ENCODE measurements around the gene HPCAL4.

The HPCAL4 gene

GRCh38 chr1:39700348-39700747 is 9.1 kb upstream of the HPCAL4 start:
- no peak for DNase-seq

DNA sequence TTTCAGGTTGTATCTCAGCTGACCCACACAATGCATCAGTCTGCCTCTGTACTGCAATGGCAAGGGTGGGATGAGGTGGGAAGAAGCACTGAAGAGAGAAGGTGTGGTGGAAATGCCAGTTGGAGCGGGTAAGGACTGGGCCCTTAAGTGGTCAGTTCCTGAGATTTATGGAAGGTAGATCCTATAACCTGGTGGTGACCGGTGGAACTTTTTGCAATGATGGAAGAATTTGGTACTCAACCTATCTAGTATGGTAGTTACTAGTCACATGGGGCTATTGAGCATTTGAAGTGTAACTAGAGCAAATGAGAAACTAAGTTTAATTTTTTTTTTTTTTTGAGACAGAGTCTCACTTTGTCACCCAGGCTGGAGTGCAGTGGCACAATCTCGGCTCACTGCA is 8.2 kb upstream of the HPCAL4 start:
- no peak for DNase-seq

DNA sequence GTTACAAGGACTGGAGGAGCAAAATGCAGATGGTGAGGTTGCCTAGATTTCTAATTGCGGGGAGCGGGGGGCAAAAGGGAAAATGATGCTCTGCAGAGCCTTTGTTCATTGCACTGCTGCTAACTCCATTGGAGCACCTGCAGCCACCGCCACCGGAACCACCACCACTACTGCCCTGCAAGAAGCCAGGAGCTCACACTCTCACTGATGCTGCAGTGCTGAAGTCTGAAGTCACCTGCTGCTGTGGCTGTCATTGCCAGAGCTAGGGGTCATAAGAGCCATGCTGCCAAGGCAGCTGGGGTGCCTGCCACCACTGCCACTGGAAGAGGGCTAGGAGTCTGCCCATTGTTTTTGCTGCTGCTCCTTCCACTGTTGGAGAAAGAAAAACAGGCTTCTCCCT is 7.3 kb upstream of the HPCAL4 start:
- no peak for DNase-seq

DNA sequence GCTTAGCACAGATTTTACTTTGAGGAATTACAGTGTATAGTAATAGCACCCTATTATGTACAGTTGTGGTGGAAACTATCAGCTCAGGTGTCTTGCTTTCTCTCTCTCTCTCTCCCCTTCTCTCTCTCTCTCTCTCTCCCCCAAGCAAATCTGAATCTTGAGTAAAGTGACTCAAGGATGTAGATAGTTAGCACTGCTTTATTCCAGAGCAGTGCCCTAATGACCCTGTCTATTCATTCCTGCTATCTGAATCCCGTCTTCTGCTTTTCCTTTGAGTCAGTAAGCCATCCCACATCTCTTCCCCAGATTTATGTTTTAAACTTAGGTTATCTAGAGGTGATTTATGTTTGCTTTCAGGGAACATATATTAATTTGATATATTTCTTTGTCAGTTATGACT is 5.2 kb upstream of the HPCAL4 start:
- no peak for DNase-seq

- DNase-seq, result no peak
Measured at GRCh38 chr1:39695016-39695415, 3.8 kb upstream of the HPCAL4 start.

DNA sequence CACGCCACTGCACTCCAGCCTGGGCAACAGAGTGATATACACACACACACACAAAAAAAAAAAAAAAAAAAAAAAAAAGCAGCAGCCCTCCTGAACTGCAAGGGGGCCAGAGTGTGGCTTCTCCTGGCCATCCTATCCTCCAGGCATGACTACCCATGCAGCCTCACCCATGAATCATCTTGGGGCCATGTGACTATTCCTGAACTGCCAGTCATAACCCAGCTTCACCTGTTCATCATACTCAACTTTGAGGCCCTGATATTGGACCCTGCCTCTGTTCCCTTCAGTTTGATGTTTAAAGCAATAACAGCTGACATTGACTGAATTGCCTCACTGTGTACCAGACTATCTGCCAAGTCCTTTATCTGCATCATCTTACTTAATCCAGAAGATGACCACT is 2.8 kb upstream of the HPCAL4 start:
- no peak for DNase-seq

GRCh38 chr1:39692152-39693074 is 1.2 kb upstream of the HPCAL4 start:
- peak; percentile 16 for DNase-seq

GRCh38 chr1:39690794-39691382 is 345 bp downstream of the HPCAL4 start:
- DNase-seq, result no peak

DNA sequence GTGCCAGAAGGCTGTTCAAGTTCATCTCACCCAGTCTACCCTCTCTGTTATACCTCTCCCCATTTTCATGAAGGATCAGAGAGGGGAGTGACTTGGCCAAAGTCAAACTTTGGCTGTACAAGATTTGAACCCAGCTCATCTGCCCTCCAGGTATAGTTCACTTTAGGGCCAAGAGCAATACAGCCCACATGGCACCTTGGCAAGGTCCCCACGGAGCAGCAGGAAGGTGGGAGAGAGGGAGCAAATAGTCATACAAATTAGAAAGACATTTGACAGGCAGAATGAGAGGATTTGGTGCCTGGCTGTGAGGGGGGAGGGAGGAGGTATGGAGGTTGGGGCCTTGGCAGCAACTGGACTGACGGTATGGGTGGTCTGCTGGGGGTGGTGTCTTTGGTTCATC is 1.0 kb downstream of the HPCAL4 start:
- DNase-seq, result no peak

GRCh38 chr1:39689635-39690034 is 1.6 kb downstream of the HPCAL4 start:
- DNase-seq, result no peak

- DNase-seq, result no peak
Measured at GRCh38 chr1:39689214-39689613, 2.0 kb downstream of the HPCAL4 start.

DNA sequence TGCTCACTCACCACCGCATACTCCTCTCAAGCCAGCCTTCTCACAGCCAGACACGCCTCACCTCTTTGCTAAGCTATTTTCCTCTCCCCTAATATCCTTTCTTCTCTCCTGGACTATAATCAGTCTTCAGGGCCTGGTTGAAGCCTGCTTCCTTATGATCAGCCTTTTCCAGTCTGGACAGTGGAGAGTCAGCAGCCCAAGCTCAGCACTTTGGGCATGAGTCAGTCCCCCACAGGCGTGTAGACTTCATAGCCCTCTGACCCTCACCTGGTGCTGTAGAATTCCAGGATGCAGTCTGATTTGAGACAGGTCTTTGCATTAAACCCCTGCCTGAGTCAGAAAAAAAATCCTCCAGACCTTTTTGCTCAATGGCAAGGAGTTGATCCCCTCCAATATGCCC is 2.5 kb downstream of the HPCAL4 start:
- DNase-seq, result no peak

DNA sequence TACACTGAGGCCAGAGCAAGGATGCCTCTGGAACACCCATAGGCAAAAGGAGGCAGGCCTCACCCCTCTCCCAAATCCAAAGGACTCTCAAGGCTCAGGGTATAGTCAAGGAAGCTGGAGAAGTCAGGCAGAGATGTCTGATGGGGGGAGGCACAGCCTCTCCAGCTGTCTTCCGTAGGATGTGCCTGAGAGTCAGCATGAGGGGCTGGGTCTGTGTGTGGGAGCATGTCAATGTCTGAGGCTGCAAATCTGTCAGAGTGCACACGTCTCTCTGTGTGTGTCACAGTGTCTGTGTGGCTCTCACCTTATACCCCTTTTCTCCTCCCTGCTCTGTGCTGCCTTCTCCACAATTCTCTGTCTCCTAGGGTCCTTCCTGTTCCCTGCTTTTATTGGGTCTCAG is 4.0 kb downstream of the HPCAL4 start:
- DNase-seq, result no peak

DNA sequence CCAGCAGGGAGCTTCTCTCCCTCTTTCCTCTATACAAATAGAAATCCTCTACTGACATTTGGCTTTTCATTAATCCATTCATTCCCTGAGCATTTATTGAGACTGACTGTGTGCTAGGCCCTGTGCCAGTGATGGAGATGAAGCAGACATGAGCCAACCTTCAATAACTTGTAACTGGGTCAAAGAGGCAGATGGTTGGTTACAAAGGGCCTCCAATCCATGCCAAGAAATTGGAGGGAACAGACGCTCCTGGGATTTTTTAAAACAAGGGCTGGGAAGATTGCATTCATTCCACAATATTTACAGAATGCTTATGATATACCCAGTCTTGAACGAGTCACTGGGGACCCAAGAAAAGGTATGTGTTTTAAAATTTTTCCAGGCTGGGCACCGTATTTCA is 6.2 kb downstream of the HPCAL4 start:
- DNase-seq, result no peak

- no peak for DNase-seq
Measured at GRCh38 chr1:39684313-39684664, 6.9 kb downstream of the HPCAL4 start.

GRCh38 chr1:39683591-39684312 is 7.5 kb downstream of the HPCAL4 start:
- DNase-seq, result peak; percentile 43

- DNase-seq, result no peak
Measured at GRCh38 chr1:39681999-39682398, 9.2 kb downstream of the HPCAL4 start.

DNA sequence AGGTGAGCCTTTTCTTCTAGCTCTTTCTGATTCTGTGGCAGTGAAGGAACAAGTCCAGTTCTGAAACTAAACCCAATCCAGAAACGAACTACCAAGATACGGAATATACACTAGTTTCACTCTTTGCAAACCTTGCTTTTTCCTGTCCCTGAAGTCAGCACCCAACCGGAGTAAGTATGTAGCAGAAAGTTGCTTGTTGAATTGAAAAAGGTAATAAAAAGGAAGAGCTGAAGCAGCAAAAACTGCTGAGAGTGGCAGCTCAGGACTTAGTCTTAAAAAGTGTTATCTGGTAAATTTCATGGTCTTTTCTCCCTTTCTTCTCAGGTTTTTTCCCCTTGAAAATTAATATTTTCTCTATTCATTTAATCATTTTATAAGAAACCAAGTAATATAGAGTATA is 9.9 kb downstream of the HPCAL4 start:
- DNase-seq, result no peak

- no peak for DNase-seq
Measured at GRCh38 chr1:39680751-39681150, 10.5 kb downstream of the HPCAL4 start.

DNA sequence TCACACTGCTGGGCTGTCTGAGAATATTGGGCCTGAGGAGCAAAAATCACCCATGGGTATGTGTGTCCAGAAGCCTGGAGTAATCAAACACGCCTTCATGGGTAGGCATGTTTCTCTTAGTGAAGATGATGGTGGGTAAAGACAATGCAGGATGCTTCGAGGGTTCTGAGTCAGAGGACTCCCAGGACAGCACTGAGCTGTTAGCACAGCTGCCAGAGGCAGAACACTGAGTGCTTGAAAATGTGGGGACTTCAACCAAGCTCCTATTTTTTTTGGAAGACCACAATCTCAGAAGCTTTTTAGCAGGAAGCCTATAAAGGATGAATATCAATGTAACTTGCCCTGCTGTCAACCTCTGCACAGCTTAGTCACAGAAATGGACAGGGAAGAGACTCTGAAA is 11.4 kb downstream of the HPCAL4 start:
- no peak for DNase-seq

- no peak for DNase-seq
Measured at GRCh38 chr1:39678889-39679288, 12.3 kb downstream of the HPCAL4 start.

DNA sequence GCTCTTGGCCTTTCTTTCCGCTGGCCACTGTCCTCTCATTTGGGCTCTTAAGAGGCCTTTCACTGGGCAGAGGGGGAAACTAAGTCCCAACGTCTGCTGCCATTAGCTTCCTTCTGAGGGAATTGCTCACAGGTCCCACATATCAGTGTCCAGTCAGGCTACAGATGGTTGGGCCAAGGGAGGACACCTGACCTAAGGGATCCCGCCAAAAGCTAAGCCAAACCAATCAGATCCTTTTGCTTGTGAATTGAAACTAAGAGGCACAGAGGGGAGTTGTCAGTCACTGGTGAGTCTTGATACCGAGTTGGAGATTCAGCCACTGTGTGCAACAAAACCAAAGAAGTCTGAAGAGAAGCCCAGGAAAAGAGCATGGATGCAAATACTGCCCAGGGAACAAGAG is 13.6 kb downstream of the HPCAL4 start:
- no peak for DNase-seq

GRCh38 chr1:39676948-39677548 is 14.2 kb downstream of the HPCAL4 start:
- no peak for DNase-seq

- DNase-seq, result no peak
Measured at GRCh38 chr1:39675220-39675619, 16.0 kb downstream of the HPCAL4 start.
